Epidermal melanocyte (primary cell): ENCODE results near the gene PLCG2.

Experiments
- DNase-seq: peaks from one replicate; pipeline ENCODE4 v3.0.0; 2011; ENCODE audit warnings: low spot score; ENCODE audit not compliant: insufficient read length

Gene PLCG2

GRCh38 chr16:81843683-81844082 is 64.6 kb downstream of the PLCG2 start:
- DNase-seq: no peak

DNA sequence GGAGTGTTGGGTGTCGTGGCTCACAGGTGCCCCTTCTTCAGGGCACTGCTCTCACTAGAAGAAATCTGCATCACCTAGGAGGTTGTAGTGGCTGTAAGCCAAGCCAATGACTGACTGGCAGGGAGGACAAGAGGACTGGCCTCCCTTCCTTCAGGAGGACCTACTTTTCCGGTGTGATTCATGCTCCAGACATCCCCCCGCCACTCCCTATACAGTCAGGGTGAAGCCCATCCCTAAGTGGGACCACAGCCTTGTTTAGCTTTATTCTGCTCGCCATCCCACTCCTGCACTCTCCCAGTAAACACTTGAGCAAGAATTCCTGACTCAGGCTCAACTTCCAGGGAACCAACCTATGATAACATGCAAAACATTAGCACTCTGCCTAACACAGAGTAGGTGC is 67.0 kb downstream of the PLCG2 start:
- DNase-seq: no peak

- no peak for DNase-seq
Measured at GRCh38 chr16:81848306-81848853, 69.3 kb downstream of the PLCG2 start.

GRCh38 chr16:81850197-81850944 is 71.3 kb downstream of the PLCG2 start:
- DNase-seq: no peak

GRCh38 chr16:81852347-81852746 is 73.3 kb downstream of the PLCG2 start:
- no peak for DNase-seq

DNA sequence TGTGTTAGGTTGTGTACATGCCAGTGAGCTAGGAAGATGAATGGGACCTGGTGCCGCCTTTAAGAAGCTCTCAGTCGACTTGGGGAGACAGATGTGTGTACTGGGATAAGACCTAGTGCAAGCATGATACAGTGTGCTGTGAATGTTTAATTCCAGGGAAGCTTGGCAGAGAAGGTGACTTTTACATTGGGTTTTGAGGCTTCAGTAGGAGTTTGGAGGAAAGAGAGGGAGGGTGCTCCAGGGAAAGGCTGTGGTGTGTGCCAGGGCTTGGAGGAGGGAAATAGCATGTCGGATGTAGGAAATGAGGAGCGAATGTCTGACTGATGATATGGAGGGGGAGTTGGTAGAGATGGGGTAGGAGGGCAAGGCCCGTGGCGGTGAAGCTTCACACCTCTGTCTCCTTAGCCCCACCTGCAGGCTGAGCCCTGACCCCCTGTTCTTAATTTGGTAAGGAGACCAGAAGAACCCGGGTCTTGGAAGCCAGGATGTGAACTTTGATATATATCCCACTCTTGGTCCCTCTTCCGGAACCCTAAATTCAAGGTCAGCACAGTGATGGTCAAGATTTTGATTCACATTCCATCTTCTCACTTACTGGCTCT is 76.6 kb downstream of the PLCG2 start:
- DNase-seq: no peak

DNA sequence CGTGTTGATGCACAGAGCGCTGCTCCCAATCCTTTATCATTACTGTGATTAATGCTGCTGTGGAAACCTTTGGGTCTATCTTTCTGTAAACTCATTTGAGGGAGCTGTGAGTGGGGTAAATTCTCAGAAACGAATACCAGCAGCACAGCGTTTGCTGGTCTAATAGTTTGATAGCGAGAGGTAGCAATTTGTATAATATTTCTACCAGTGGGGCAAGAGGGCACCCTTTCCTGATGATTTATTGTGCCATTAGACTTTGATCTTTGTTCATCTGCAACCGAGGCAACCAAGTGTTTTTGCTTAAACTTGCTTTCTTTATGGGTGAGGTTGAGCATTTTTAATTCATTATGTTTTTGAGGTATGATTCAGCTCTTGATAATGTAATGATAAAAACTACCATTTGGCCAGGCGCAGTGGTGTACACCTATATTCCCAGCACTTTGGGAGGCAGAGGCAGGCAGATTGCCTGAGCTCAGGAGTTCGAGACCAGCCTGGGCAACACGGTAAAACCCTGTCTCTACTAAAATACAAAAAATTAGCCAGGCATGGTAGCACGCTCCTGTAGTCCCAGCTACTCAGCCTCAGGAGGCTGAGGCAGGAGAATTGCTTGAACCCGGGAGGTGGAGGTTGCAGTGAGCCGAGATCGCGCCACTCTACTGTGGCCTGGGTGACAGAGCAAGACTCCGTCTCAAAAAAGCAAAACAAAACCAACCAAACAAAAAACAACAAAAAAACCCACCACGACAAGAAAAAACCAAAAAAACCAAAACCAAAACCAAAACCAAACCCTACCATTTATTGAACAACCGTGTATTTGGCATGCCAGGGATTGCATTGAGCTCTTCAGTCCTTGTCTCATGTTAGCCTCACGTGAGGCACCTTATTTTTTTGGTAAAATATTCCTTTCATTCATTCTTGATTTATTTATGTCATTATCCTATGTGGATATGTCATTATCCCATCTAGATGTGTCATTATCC is 81.5 kb downstream of the PLCG2 start:
- DNase-seq: no peak

DNA sequence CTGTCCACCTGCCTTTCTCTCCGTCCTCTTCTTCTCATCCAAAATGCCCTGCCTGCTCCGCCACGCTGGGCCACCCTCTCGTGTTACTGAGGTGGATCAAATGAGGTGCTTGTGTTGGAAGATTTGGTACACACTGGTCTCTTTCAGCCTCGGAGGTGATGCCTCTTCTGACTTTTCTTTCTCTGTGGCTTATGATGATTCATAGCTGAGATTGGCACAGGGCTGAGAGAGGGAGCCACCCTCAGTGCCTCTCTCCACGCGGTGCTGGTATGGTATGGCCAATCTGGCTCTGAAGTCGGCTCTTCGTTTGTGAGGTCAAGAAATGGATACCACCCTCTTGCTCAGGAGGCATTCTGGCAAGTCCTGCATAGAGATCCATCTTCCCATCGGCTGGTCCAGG is 82.4 kb downstream of the PLCG2 start:
- DNase-seq: no peak

DNA sequence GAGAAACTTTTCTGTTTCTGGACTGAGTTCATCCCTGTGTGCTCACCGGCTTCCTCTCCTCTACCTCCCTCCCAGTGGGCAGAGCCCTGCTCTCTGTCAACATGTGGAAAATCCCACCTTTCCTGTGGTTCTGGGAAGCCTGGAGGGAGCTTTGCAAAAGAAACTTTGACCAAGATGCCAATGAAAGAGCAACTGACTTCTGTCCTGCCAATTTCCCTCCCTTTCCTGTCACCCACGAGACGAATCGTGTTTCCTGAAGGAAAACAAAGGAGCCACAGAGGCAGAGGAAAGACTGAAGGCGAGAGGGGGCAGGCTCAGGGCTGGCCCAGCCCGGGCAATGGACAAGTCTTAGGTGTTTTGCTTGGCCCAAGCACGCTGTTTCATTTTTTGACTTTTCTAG is 82.8 kb downstream of the PLCG2 start:
- DNase-seq: peak; percentile 44

GRCh38 chr16:81863630-81864352 is 84.7 kb downstream of the PLCG2 start:
- DNase-seq: no peak

DNA sequence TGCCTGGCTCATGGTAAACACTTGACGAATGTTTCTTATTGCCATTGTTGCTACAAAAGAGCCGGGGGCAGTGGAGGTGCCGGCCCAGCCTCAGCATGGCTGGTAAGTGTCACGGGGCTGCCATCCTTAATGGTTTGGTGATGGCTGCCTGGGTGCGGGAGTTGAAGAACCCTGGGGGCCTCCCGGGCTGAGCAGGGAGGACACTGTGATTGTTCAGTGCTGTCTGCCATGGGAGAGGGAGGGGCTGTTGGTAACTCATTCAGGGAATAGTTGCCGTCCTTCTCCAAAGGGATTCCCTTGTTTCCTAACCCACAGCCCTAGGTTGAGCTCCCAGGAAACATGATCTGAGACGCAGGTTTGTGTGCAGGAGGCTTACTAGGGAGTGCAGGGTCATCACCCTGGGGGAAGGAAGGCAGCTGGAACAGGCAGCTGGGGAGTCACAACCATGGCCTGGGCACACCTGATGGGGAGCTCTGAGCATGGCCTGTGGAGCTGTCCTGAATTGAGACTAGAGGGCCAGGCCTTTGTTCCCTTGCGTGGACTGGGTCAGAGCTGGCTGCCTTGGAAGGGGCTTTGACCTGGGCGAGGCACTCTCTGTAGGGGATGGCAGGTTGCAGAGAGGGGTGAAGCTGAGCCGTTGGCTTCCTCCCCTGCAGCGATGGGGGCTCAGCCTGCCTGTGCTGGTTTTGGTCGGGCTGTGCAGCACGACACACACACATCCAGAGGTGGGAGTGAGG is 85.7 kb downstream of the PLCG2 start:
- DNase-seq: no peak

GRCh38 chr16:81866820-81867440 is 87.8 kb downstream of the PLCG2 start:
- no peak for DNase-seq

GRCh38 chr16:81868057-81868748 is 89.1 kb downstream of the PLCG2 start:
- no peak for DNase-seq

- no peak for DNase-seq
Measured at GRCh38 chr16:81869326-81869725, 90.2 kb downstream of the PLCG2 start.

GRCh38 chr16:81873206-81873605 is 94.1 kb downstream of the PLCG2 start:
- DNase-seq: no peak

DNA sequence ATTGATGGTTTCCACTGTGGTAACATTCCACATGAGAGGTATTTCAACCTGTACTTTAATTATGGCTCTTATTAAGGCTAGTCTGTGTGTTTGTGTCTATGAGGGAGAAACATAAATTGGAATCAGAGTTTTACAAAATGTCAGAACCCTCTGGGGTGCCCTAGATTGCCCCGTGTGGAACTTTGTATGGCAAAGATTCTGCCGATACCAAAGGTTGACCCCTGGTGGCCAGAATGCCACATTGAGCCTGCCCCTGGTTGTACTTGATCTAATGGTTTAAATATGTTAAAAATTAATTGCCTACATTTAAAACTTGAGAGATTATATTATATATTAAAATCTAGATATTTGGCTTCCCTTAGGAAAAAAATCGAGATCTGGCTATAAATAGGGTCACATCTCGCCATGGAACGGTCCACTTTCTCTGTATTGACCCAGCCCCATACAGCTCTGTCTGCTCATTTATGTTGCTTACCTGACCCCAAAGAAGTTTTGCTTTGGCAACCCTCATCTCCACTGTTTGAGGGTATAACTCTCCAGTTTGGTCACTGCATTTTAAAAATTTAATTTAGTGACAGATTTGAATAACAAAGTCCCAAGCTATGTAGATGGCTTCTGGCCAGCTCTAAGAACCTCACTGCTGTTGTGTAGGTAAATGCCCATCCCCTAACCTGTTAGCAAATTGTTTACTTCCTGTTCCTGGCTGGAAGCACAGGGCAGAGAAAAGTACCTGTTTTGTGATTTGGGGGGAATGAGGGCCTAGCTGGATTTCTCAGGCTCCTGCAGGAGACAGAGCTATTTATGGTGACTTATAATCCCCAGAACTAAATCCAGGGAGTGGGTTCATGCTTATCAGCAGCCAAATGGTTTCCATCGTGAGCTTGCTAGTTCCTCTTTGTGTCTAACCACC is 95.0 kb downstream of the PLCG2 start:
- DNase-seq: peak; percentile 54

- no peak for DNase-seq
Measured at GRCh38 chr16:81875461-81875860, 96.4 kb downstream of the PLCG2 start.

DNA sequence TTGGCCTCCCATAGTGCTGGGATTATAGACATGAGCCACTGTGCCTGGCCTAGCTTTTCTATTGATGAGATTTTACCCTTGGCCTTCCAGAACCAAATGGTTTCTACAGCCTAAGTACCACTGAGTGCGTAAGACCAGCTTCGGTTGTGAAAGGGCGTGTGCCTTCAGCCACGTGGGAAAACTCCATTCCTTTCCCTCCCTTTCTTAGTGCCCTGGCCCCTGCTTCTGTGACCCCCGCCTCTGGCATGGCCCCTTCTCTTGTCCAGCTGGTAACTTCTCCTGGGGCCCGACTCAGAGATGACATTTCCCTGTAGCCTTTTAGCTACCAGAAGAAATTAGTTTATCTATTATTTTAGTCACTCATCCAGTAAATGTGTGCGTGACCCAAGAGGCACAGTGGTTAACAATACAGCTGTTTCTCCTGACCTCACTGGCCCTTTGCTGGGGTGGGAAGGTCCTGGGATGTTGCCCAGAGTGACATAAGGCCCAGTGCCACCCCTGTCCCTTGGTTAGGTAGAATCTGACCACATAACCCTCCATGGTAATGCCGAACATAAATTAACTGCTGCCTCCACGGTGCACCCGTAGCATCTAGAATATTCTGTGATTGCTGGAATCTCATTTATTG is 97.3 kb downstream of the PLCG2 start:
- DNase-seq: no peak
